ENCODE data around the gene POF1B.
"Not testable (repeated sequence)": the region's sequence is repeated elsewhere in the genome, so short reads cannot be mapped to it uniquely, and the experiment has no call there.

The POF1B gene

GRCh38 chrX:85359051-85359450 lies 20.4 kb downstream of the POF1B start:
- Histone ChIP-seq H3K27ac (no peak overlapping the region), H3K9me3 (ENCODE audit: control insufficient read depth, low read length) (no peaks in the 10 kb centered on the region), H3K79me2 (no peaks in the 10 kb centered on the region), H3K4me1 (no peaks in the 10 kb centered on the region), H3K4me2 (ENCODE audit: low read length) (no peak overlapping the region), H3K9ac (no peak overlapping the region), H3K4me3 (ENCODE audit: low read depth, low read length) (no peak overlapping the region), H3K27me3 (ENCODE audit: control insufficient read depth, insufficient read depth, low read length) (no peaks in the 10 kb centered on the region), H3K36me3 (ENCODE audit: control insufficient read depth, insufficient read depth, low read length) (no peaks in the 10 kb centered on the region), H2AFZ (no peak overlapping the region)
- no peak for TF ChIP-seq CTCF (IDR thresholded peaks at IDR 0.05)

GRCh38 chrX:85345523-85345922 lies 33.9 kb downstream of the POF1B start:
- no peak for TF ChIP-seq CTCF (IDR thresholded peaks at IDR 0.05)
- H3K27me3 ChIP-seq (ENCODE audit: control insufficient read depth, insufficient read depth, low read length), result no peaks in the 10 kb centered on the region
- no peaks in the 10 kb centered on the region for H3K36me3 ChIP-seq (ENCODE audit: control insufficient read depth, insufficient read depth, low read length)
- H3K4me3 ChIP-seq (ENCODE audit: low read depth, low read length), result no peak overlapping the region
- no peaks in the 10 kb centered on the region for H3K79me2 ChIP-seq
- H3K9ac ChIP-seq, result no peak overlapping the region
- no peaks in the 10 kb centered on the region for H3K4me1 ChIP-seq
- no peak overlapping the region for H2AFZ ChIP-seq
- no peak overlapping the region for H3K4me2 ChIP-seq (ENCODE audit: low read length)
- no peaks in the 10 kb centered on the region for H3K9me3 ChIP-seq (ENCODE audit: control insufficient read depth, low read length)
- H3K27ac ChIP-seq, result no peak overlapping the region

- TF ChIP-seq CTCF (IDR thresholded peaks at IDR 0.05), result no peak
- Histone ChIP-seq H3K4me1 (no peaks in the 10 kb centered on the region), H3K9me3 (ENCODE audit: control insufficient read depth, low read length) (no peaks in the 10 kb centered on the region), H3K79me2 (no peaks in the 10 kb centered on the region), H3K27ac (no peak overlapping the region), H3K4me2 (ENCODE audit: low read length) (no peak overlapping the region), H3K4me3 (ENCODE audit: low read depth, low read length) (no peak overlapping the region), H3K9ac (no peak overlapping the region), H3K27me3 (ENCODE audit: control insufficient read depth, insufficient read depth, low read length) (no peaks in the 10 kb centered on the region), H2AFZ (no peak overlapping the region), H3K36me3 (ENCODE audit: control insufficient read depth, insufficient read depth, low read length) (no peaks in the 10 kb centered on the region)
These were observed 52.5 kb downstream of the POF1B start for GRCh38 chrX:85327060-85327333.

- H3K4me3 ChIP-seq (ENCODE audit: low read depth, low read length), result no peak overlapping the region
- no peak for TF ChIP-seq CTCF (IDR thresholded peaks at IDR 0.05)
- no peaks in the 10 kb centered on the region for H3K4me1 ChIP-seq
- H3K36me3 ChIP-seq (ENCODE audit: control insufficient read depth, insufficient read depth, low read length), result no peaks in the 10 kb centered on the region
- no peak overlapping the region for H3K4me2 ChIP-seq (ENCODE audit: low read length)
- H2AFZ ChIP-seq, result no peak overlapping the region
- no peak overlapping the region for H3K27ac ChIP-seq
- no peak overlapping the region for H3K9ac ChIP-seq
- no peaks in the 10 kb centered on the region for H3K79me2 ChIP-seq
- no peaks in the 10 kb centered on the region for H3K27me3 ChIP-seq (ENCODE audit: control insufficient read depth, insufficient read depth, low read length)
- H3K9me3 ChIP-seq (ENCODE audit: control insufficient read depth, low read length), result no peaks in the 10 kb centered on the region
These were observed 53.0 kb downstream of the POF1B start for GRCh38 chrX:85326234-85327059.

GRCh38 chrX:85311348-85311747 lies 68.1 kb downstream of the POF1B start:
- H3K4me3 ChIP-seq (ENCODE audit: low read depth, low read length); H2AFZ ChIP-seq; H3K9ac ChIP-seq; H3K4me2 ChIP-seq (ENCODE audit: low read length); H3K9me3 ChIP-seq (ENCODE audit: control insufficient read depth, low read length); H3K4me1 ChIP-seq; H3K36me3 ChIP-seq (ENCODE audit: control insufficient read depth, insufficient read depth, low read length); H3K79me2 ChIP-seq; H3K27me3 ChIP-seq (ENCODE audit: control insufficient read depth, insufficient read depth, low read length); H3K27ac ChIP-seq: not testable (repeated sequence)

Data from parathyroid adenoma (tissue), 2 donors.